ENCODE measurements around the gene C2CD2.

DNA sequence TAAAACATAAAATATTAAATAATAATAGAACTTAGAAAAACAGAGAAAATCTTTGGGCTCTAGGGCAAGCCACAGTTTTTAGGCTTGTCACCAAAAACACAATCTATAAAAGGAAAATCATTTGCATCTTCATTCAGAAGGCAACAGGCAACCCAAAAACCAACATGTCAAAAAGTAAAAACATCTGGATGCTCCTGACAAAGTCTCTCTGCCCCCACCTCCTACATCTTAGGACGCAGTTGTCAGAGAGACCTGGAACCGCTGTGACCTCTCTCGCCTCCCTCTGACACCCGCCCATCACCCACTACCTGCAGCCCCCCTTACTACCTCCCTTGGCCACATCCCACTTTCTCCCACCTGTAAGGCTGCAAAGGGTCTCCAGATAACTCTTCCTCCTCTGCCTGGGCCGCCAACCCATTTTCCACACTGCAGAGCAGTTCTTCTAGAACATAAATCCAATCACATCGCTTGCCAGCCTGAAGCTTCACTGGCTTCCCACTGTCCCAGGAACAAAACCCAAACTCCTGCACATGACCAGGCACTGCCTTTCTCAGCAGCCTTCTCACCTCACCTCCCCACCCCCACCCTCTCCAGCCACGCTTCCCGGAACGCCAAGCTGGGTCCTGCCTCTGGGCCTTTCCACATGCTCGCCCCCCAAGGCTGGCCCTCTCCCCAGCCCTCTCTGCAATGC, 89.4 kb downstream of the C2CD2 start:
- TF ChIP-seq, protein P1, sequence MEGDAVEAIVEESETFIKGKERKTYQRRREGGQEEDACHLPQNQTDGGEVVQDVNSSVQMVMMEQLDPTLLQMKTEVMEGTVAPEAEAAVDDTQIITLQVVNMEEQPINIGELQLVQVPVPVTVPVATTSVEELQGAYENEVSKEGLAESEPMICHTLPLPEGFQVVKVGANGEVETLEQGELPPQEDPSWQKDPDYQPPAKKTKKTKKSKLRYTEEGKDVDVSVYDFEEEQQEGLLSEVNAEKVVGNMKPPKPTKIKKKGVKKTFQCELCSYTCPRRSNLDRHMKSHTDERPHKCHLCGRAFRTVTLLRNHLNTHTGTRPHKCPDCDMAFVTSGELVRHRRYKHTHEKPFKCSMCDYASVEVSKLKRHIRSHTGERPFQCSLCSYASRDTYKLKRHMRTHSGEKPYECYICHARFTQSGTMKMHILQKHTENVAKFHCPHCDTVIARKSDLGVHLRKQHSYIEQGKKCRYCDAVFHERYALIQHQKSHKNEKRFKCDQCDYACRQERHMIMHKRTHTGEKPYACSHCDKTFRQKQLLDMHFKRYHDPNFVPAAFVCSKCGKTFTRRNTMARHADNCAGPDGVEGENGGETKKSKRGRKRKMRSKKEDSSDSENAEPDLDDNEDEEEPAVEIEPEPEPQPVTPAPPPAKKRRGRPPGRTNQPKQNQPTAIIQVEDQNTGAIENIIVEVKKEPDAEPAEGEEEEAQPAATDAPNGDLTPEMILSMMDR (conservative IDR thresholded peaks at IDR 0.05; ENCODE audit: low read depth, low read length), result no peak
- no peak for TF ChIP-seq EZH2 (IDR thresholded peaks at IDR 0.05; ENCODE audit: borderline replicate concordance, low read depth, low read length, poor library complexity, severe bottlenecking)
